HepG2 (cell line): Measurements from ENCODE around the gene LYRM1. TPM values are rescaled to one million over a fixed set of nuclear protein-coding genes. Genes with fewer than 3 reads are reported as not detected.

Source experiments
- ATAC-seq: fragments of 200-7000 bp; cut with Tn5 transposase; 3 replicates; pipeline ENCODE4 v1.9.1; 2020; ENCODE audit warnings: mild to moderate bottlenecking, moderate library complexity
- BruUV-seq: library from RNA; stranded (reverse); fragments of 400-500 nt; replicated peaks from 2 replicates; lab custom pipeline; 2021; lab: Mats Ljungman, UMichigan
- CTCF ChIA-PET: fragments of 300-600 bp; formaldehyde crosslinking; extraction: SDS; loops from one replicate; lab custom pipeline; 2021; ENCODE audit warnings: low total read pairs, inconsistent platforms, low intra/inter-chr PET ratio; lab: Yijun Ruan, JAX
- POLR2A ChIA-PET: fragments of 350-600 bp; sonication (Branson Sonifier 250); formaldehyde crosslinking; loops from one replicate; lab custom pipeline; 2020; ENCODE audit warnings: antibody characterized with exemption, inconsistent platforms; lab: Yijun Ruan, JAX
- DNase-seq: peaks from one replicate; pipeline ENCODE4 v3.0.0-alpha.2; 2015; ENCODE audit warnings: low spot score
- FAIRE-seq: peaks from 3 replicates; lab custom pipeline; 2011; peaks lifted over from hg19 to GRCh38; lab: Jason Lieb, UNC
- H2AFZ ChIP-seq: one replicate; pipeline ENCODE4 v1.6.1; 2011; ENCODE audit warnings: low read length, inconsistent platforms
- H3K27ac ChIP-seq: fragments of 300-600 bp; 3 replicates; pipeline ENCODE4 v1.8.0; 2011; ENCODE audit warnings: mixed run types, mild to moderate bottlenecking, mixed read lengths, low read length, inconsistent platforms; ENCODE audit not compliant: insufficient read depth; ENCODE audit errors: extremely low read length
- H3K27me3 ChIP-seq, 2 experiments: fragments of 200-600 bp in 1 of 2; 2 replicates in 1 of 2; 3 replicates in 1 of 2; pipeline versions ENCODE4 v1.6.0 to v1.8.0; 2011; ENCODE audit warnings: low read length in 2 of 2, mild to moderate bottlenecking in 2 of 2, moderate library complexity in 2 of 2, inconsistent platforms in 1 of 2; ENCODE audit not compliant: insufficient read depth in 2 of 2, control insufficient read depth in 1 of 2
- H3K36me3 ChIP-seq, 2 experiments: fragments of 200-600 bp in 1 of 2; replicated peaks in 1 of 2; 2 replicates in 1 of 2; 3 replicates in 1 of 2; pipeline versions ENCODE4 v1.5.1 to v1.8.0; 2011; ENCODE audit warnings: low read length in 2 of 2, inconsistent platforms in 1 of 2; ENCODE audit not compliant: insufficient read depth in 2 of 2, control insufficient read depth in 1 of 2
- H3K4me1 ChIP-seq: 2 replicates; pipeline ENCODE4 v1.5.1; 2012; ENCODE audit warnings: low read length, inconsistent platforms; ENCODE audit not compliant: insufficient read depth
- H3K4me2 ChIP-seq: 2 replicates; pipeline ENCODE4 v1.6.0; 2011; ENCODE audit warnings: low read depth, low read length, inconsistent platforms
- H3K4me3 ChIP-seq, 3 experiments: fragments of 200-600 bp in 1 of 3; sonication (generic), shearing (Covaris generic) in 1 of 3; replicated peaks in 1 of 3; 2 replicates each; pipeline ENCODE4 v1.5.1; 2011 to 2016; ENCODE audit warnings: low read length in 3 of 3, inconsistent platforms in 2 of 3, low read depth in 2 of 3, mild to moderate bottlenecking in 2 of 3, control low read depth in 1 of 3, mixed read lengths in 1 of 3; ENCODE audit not compliant: insufficient read depth in 1 of 3
- H3K79me2 ChIP-seq: one replicate; pipeline ENCODE4 v1.6.1; 2011; ENCODE audit warnings: low read length, inconsistent platforms; ENCODE audit not compliant: insufficient read depth
- H3K9ac ChIP-seq: 2 replicates; pipeline ENCODE4 v1.6.0; 2011; ENCODE audit warnings: mild to moderate bottlenecking, low read depth, low read length, inconsistent platforms; ENCODE audit not compliant: insufficient read depth
- H3K9me3 ChIP-seq: 2 replicates; pipeline ENCODE4 v1.5.1; 2012; ENCODE audit warnings: mild to moderate bottlenecking, low read length
- H4K20me1 ChIP-seq: 2 replicates; pipeline ENCODE4 v1.6.0; 2011; ENCODE audit warnings: inconsistent platforms, mild to moderate bottlenecking, low read length, moderate library complexity; ENCODE audit not compliant: insufficient read depth
- CREBL2 ChIP-seq: sonication (generic); formaldehyde crosslinking; IDR thresholded peaks from 2 replicates; pipeline ENCODE4 v1.8.1; 2023; ENCODE audit warnings: missing genetic modification reagents, mild to moderate bottlenecking, borderline replicate concordance
- HDAC1 ChIP-seq: sonication (generic); formaldehyde crosslinking; IDR thresholded peaks from 2 replicates; pipeline ENCODE4 v1.5.1; 2020; ENCODE audit warnings: mild to moderate bottlenecking, missing genetic modification reagents
- HES4 ChIP-seq: sonication (generic); formaldehyde crosslinking; IDR thresholded peaks from 2 replicates; pipeline ENCODE4 v1.9.0; 2021; ENCODE audit warnings: mild to moderate bottlenecking, missing genetic modification reagents, borderline replicate concordance
- NR2F2 ChIP-seq: IDR thresholded peaks from 2 replicates; pipeline ENCODE4 v1.6.1; 2012; ENCODE audit warnings: low read depth, inconsistent platforms, borderline replicate concordance
- POLR2A ChIP-seq, 2 experiments: IDR thresholded peaks; 2 replicates each; pipeline ENCODE4 v1.6.1; 2011; ENCODE audit warnings: low read depth in 2 of 2, low read length in 2 of 2, mild to moderate bottlenecking in 1 of 2, moderate library complexity in 1 of 2; ENCODE audit not compliant: insufficient read depth in 1 of 2
- SMAD3 ChIP-seq: sonication (generic); formaldehyde crosslinking; IDR thresholded peaks from 2 replicates; pipeline ENCODE4 v1.4.0; 2020; ENCODE audit warnings: missing genetic modification reagents
- SP5 ChIP-seq: IDR thresholded peaks from 2 replicates; pipeline ENCODE4 v1.6.1; 2016; ENCODE audit warnings: low read depth, borderline replicate concordance
- TIGD3 ChIP-seq: sonication (generic); formaldehyde crosslinking; IDR thresholded peaks from 2 replicates; pipeline ENCODE4 v1.5.1; 2020; ENCODE audit warnings: mild to moderate bottlenecking, missing genetic modification reagents, borderline replicate concordance
- ZFP36L1 ChIP-seq: sonication (generic); formaldehyde crosslinking; IDR thresholded peaks from 2 replicates; pipeline ENCODE4 v1.8.0; 2022; ENCODE audit warnings: mild to moderate bottlenecking, missing genetic modification reagents, moderate library complexity
- ZNF121 ChIP-seq: sonication (generic); formaldehyde crosslinking; IDR thresholded peaks from 2 replicates; pipeline ENCODE4 v1.5.0; 2020; ENCODE audit warnings: mild to moderate bottlenecking, missing genetic modification reagents
- ZNF382 ChIP-seq: sonication (generic); formaldehyde crosslinking; IDR thresholded peaks from 2 replicates; pipeline ENCODE4 v1.5.0; 2020; ENCODE audit warnings: missing genetic modification reagents, mild to moderate bottlenecking, borderline replicate concordance
- ZNF704 ChIP-seq: sonication (generic); formaldehyde crosslinking; IDR thresholded peaks from 2 replicates; pipeline ENCODE4 v1.8.1; 2023; ENCODE audit warnings: mild to moderate bottlenecking, inconsistent platforms, moderate library complexity, missing genetic modification reagents, borderline replicate concordance
- ZNF713 ChIP-seq: sonication (generic); formaldehyde crosslinking; IDR thresholded peaks from 2 replicates; pipeline ENCODE4 v1.4.0; 2020; ENCODE audit warnings: mild to moderate bottlenecking, missing genetic modification reagents
- ZNF768 ChIP-seq: sonication (generic); formaldehyde crosslinking; IDR thresholded peaks from 2 replicates; pipeline ENCODE4 v1.4.0; 2020; ENCODE audit warnings: missing genetic modification reagents
- WGBS: methylation state at CpG from one replicate; pipeline ENCODE4 v1.1.6; 2017; ENCODE audit warnings: low lambda C conversion rate; 5-methylcytosine and 5-hydroxymethylcytosine counted together
- in situ Hi-C: cut with HindIII; loops from 2 replicates; pipeline ENCODE4 v1.10.0; 2017; ENCODE audit warnings: low pct_unique_long_range_greater_than_20kb; ENCODE audit not compliant: extremely low pct_ligation_motif_present
- intact Hi-C: fragments of 100-400 bp; cut with micrococcal nuclease; formaldehyde crosslinking; loops from one replicate; pipeline ENCODE4 v1.10.0; 2022; ENCODE audit not compliant: unreplicated experiment
- polyA plus RNA-seq, 8 experiments: library from polyadenylated mRNA; depleted of rRNA in 3 of 8; stranded (reverse) in 7 of 8; unstranded in 1 of 8; fragments of >200 nt; fragmentation: Illumina TruSeq in 4 of 8; extraction: Trizol in 4 of 8; gene quantifications; 2 replicates each; pipeline versions ENCODE4 v1.2.1 to v1.2.3, GENCODE V29; 2011 to 2016; ENCODE audit warnings: low read depth in 4 of 8, missing spikeins in 1 of 8, mixed read lengths in 1 of 8; ENCODE audit not compliant: insufficient read depth in 1 of 8
- total RNA-seq, 5 experiments: library from RNA; depleted of rRNA; stranded (reverse); fragments of >200 nt; fragmentation: Illumina TruSeq; extraction: Trizol; gene quantifications; 2 replicates each; pipeline ENCODE4 v1.2.3, GENCODE V29; 2016; ENCODE audit warnings: low read depth in 1 of 5

LYRM1 gene
- total and polyA plus RNA-seq, 2 of the 13 experiments (the other 11 are each of a cell fraction or from before 2014, with no cell fraction given), result 59.2 to 82.6 TPM

DNA sequence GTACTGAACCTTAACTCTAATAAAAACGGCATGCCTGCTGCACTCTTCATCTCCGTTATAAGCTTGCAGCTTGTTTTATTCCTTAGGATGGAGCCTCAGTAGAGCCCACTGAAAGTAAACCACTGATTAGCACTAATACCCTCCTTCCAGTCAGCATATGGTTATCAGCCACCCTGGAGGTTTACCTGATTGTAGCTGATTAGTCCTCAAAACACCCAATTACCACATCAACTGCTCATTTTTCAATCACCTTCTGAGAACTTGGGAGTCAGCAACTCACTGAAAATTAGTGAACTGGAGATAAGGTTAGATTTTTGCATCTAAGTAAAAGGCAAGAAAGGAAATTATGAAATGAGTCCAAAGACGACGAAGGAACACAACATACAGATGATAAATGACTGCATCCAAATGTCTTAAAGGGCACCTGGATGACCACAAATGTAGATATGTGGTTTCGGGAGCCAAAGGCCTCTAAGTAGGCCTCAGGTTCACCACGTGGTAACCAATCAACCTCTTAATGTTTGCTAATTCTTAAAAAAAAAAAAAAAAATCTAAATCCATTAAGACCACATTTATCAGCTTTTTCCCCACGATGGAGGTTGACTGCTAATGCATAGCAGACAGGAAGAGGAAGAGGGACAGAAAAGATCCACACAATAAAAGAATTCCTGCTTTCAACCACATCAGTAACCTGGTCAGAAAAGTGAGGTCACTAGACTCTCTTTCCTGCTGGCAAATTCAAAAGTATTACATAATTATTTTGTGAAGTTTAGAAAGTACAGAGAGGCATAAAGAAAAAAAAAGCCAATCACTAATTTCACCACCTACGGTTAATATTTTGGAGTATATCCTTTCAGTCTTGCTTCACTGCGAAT is 28.4 kb upstream of the LYRM1 start:
- no peak overlapping the region for H3K4me3 ChIP-seq
- H3K36me3 ChIP-seq, result peaks cover 0 to 20% of the 10 kb centered on the region in 2 experiments; a peak in 2 of 5 replicates
- CTCF ChIA-PET, result interaction anchor here (0.6 kb wide), 1 partner anchor 13 kb away, joined by 3 read pairs; no protein-coding TSS in a partner anchor
- no peak overlapping the region for H2AFZ ChIP-seq
- no peaks in the 10 kb centered on the region for H3K27me3 ChIP-seq
- H3K9me3 ChIP-seq, result no peaks in the 10 kb centered on the region
- peaks cover 67% of the 10 kb centered on the region for H3K4me1 ChIP-seq
- no peak for FAIRE-seq
- WGBS, result 93% methylated on average over 9 of the region's 9 CpGs
- POLR2A ChIA-PET, result no interaction called here
- no peak overlapping the region for H3K27ac ChIP-seq
- TF ChIP-seq ZNF768 (CRISPR knock-in tag) (no peak), ZFP36L1 (CRISPR knock-in tag) (no peak), NR2F2 (no peak), ZNF121 (no peak), SMAD3 (CRISPR knock-in tag) (no peak), POLR2A (IDR thresholded peaks at IDR 0.05; ENCODE audit: insufficient read depth in 1 of 2, low read depth in 2 of 2, low read length in 2 of 2) (no peak), HES4 (no peak), ZNF382 (CRISPR knock-in tag) (no peak), ZNF713 (no peak), ZNF704 (no peak), SP5 (CRISPR knock-in tag) (no peak), TIGD3 (CRISPR knock-in tag) (no peak), HDAC1 (CRISPR knock-in tag) (no peak), CREBL2 (CRISPR knock-in tag) (no peak)
- TF ChIP-seq, all 625 proteins: peak for 0
- BruUV-seq, result no TSS peak
- no peak for ATAC-seq
- intact Hi-C loops, result no loop called here
- no peak for DNase-seq
- H3K79me2 ChIP-seq, result peaks cover 89% of the 10 kb centered on the region
- in situ Hi-C loops, result no loop called here
- no peak overlapping the region for H3K9ac ChIP-seq
- H4K20me1 ChIP-seq, result peaks cover 28% of the 10 kb centered on the region
- H3K4me2 ChIP-seq, result no peak overlapping the region
